ENCODE data around the gene PPFIBP1. TPM values are rescaled to one million over a fixed set of nuclear protein-coding genes. Genes with fewer than 3 reads are reported as not detected.
A peak's percentile ranks its signal among the peaks of the same experiment; 100 is the strongest.

PPFIBP1 gene
- total RNA-seq, result 99.6 TPM

GRCh38 chr12:27523642-27524493 lies at the start of gene PPFIBP1:
TSS of gene PPFIBP1 (plus strand) at chr12:27524206. CDS start at chr12:27633397, 109,191 bp downstream.
- peak; percentile 97 for DNase-seq

DNA sequence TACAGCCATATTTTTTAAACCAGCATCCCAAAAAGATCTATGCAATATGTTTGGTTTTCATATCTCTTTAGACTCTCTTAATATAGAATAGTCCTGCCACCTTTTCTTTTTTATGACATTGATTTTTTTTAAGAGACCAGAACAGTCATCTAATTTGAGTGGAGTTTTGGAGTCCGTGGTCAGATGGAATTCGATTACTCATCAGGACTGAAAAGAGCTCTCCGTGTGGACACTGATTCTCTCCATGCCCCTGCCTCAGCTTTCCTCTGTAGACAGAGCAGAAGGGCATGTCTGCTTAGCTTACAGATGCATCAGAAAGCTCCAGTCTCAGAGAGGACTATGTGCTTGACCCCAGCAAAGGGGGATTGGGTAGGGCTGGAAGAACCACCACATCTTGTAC lies 49.7 kb upstream of the PPFIBP1 start:
- no peak for DNase-seq

DNA sequence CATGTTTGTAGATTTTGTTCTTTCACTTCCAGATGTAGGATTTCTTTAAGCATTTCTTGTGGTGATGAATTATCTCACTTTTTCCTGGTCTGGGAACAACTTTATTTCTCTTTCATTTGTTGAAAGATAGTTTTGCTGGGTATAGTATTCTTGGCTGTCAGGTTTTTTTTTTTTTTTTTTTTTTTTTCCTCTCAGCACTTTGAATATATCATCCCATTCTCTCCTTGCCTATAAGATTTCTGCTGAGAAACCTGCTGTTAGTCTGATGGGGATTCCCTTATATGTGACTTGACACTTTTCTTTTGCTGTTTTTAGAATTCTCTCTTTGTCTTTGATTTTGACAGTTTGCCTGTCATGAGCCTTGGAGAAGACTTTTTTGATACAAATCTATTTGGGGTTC lies 47.0 kb upstream of the PPFIBP1 start:
- no peak for DNase-seq

DNA sequence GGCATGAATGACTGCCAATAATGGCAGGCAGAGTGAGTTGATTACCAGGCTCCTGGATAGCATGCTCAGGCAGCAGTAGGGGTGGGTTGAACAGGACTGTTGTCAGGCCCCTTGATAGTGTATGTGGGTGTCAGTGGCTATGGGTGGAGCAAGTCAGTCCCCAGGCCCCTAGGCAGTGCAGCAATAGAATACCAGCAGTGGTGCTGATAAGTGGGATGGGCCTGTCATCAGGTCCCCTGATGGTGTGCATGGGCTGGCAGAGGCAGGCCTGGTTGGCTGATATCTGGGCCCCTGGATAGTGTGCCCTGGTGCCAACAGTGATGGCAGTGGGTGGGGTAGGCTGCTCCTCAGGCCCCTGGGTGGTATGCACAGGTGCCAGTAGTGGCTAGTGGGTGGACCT lies 45.1 kb upstream of the PPFIBP1 start:
- DNase-seq, result no peak

DNA sequence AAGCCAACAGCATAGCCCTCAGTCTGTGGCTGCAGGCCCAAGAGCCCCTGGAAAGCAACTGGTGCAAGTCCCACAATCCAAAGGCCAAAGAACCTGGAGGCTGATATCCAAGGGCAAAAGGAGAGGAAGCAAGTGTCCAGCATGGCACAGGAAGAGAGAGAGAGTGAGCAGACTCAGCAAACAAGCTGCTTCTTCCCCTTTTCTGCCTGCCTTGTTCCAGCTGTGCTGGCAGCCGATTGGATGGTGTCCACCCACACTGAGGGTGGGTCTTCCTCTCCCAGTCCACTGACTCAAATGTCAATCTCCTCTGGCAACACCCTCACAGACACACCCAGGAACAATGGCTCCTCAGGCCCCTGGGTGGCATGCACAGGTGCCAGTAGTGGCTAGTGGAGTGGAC lies 44.0 kb upstream of the PPFIBP1 start:
- DNase-seq, result no peak

DNA sequence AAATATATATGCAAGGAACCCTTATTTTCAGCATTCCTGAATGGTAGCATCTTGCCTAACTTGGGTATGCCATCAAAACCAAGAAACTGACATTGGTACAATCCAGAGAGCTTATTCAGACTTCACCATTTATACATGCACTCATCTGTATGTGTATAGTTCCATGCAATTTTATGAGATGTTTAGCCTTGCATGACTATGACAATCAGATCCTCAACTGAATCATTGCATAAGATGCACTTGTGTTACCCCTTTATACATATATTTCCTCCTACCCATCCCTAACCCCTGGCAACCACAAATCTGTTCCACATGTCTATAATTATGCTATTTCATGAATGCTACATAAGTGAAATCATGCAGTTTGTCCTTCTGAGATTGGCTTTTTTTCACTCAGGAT lies 37.0 kb upstream of the PPFIBP1 start:
- no peak for DNase-seq

GRCh38 chr12:27488479-27488878 lies 35.5 kb upstream of the PPFIBP1 start:
- no peak for DNase-seq

- DNase-seq, result no peak
Observed at GRCh38 chr12:27491226-27491625, 32.8 kb upstream of the PPFIBP1 start.

GRCh38 chr12:27493260-27493940 lies 30.6 kb upstream of the PPFIBP1 start:
- no peak for DNase-seq

DNA sequence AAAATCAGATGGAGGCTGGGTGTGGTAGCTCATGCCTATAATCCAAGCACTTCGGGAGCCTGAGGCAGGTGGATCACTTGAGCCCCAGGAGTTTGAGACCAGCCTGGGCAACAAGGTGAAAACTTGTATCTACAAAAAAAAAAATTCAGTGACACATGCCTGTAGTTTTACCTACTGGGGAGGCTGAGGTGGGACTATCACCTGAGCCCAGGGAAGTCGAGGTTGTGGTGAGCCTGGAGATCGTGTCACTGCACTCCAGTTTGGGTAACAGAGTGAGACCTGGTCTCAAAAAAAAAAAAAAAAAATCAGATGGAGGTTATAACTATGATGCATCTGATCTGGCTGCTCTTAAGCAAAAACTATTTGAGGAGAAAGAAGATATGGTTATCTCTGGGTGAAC lies 26.6 kb upstream of the PPFIBP1 start:
- DNase-seq, result no peak

DNA sequence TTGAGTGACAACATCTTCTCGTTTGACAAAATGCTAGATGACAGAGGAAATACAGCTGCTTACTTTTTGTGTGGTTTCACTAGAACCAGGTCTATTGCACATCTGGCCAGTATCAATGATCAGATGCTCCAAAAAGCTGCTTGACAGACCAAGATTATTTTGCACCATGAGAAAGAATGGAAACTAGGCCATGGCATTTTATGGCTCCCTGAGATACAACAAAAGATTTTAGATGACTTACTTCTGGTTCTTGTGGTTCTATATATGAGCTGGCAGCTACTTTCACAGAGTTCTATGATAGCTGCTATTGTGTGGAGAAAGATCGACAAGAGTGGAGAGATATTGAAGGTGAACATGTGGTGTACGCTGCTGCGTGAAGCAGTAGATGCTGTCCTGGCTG lies 25.9 kb upstream of the PPFIBP1 start:
- DNase-seq, result no peak

DNA sequence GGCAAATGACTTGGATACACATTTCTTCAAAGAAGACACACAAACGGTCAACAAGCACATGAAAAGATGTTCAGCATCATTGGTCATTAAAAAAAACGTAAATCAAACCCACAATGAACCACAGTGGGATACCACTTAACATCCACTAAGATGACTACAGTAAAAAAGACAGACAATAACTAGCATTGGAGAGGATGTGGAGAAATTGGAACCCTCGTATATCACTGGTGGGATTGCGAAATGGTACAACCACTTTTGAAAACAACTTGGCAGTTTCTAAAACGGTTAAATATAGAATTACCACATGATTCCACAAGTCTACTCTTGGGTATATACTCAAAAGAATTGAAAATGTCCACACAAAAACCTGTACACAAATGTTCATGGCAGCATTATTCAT lies 25.2 kb upstream of the PPFIBP1 start:
- no peak for DNase-seq

- no peak for DNase-seq
Observed at GRCh38 chr12:27499377-27499776, 24.6 kb upstream of the PPFIBP1 start.

DNA sequence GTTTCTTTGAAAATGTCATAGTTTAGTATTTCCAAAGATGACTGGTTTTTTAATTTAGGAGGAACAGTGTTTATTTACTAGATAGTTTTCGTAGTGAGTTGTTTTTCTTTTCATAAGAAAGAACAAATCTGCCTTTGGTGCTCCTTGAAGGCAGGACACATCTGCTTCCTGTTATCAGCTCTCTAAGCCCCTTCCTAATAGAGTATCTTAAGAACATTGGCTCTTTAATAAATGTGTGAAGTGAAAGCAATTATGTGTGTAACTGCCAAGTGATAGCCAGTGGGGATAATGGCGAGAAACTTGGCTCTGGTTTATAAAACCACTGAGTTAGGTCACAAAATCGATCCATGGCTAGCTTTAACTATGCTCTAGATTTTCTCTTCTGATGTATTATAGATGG lies 23.5 kb upstream of the PPFIBP1 start:
- DNase-seq, result no peak

GRCh38 chr12:27502021-27502435 lies 22.0 kb upstream of the PPFIBP1 start:
- no peak for DNase-seq

DNA sequence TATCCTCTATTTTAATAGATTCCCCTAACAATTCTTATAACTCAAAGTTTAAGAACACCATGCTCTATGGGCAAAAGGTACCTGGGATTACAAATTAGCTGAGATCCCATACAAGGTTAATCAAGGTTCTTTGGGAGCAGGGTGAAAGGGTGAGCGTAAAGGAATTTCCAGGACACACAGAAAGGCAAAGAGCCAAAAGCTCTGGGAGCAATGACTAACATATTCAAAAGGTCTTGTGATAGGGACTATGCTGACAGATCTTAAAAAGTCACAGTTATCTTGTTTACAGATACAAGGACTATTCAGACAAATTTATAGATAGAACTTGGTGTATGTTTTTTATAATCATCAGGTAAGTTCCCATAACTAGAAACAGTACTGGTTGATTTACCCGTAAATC lies 19.5 kb upstream of the PPFIBP1 start:
- no peak for DNase-seq

- no peak for DNase-seq
Observed at GRCh38 chr12:27505109-27505508, 18.9 kb upstream of the PPFIBP1 start.

DNA sequence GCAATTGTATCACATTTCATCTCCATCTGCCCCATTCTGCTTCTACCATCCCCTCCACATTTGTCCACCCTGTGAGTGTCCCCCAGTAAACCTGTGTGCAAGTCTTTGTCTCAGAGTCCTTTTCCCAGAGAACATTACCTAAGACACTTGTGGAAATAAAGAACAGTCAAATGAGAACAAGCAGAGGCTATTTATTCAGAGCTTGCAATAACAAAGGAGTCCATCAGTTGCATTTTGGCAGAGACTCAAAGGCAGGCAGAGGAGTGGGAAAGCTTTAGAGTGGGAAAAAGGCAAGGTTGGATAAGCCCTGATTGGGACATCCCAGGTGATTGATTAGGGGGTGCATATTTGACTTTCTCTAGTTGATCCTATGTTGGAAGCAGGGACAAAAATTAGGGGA lies 18.2 kb upstream of the PPFIBP1 start:
- DNase-seq, result no peak

DNA sequence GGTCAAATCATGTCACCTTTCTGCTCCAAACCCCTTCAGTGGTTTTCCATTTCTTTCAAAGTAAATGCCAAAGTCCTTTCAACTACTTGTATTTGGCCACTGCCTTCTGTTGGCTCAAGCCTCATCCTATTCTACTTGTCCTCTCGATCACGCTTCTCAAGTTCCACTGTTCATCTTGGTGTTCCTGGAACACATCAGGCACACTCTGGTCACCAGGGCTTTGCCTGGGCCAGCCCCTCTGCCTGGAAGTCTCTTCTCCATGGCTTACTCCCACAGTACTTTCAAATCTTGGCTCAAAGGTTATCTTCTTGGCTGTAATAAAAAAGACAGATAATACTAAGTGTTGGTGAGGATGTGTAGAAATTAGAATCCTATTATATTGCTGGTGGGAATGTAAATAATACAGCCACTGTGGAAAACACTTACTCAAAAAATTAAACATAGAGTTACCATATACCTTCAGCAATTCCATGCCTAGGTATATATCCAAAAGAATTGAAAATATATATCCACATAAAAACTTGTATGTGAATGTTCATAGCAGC lies 17.3 kb upstream of the PPFIBP1 start:
- no peak for DNase-seq

GRCh38 chr12:27508736-27509431 lies 15.1 kb upstream of the PPFIBP1 start:
- no peak for DNase-seq

GRCh38 chr12:27511031-27511722 lies 12.8 kb upstream of the PPFIBP1 start:
- DNase-seq, result peak; percentile 22

- DNase-seq, result no peak
Observed at GRCh38 chr12:27511723-27512045, 12.3 kb upstream of the PPFIBP1 start.
